ENCODE measurements around the gene STOML2.

DNA sequence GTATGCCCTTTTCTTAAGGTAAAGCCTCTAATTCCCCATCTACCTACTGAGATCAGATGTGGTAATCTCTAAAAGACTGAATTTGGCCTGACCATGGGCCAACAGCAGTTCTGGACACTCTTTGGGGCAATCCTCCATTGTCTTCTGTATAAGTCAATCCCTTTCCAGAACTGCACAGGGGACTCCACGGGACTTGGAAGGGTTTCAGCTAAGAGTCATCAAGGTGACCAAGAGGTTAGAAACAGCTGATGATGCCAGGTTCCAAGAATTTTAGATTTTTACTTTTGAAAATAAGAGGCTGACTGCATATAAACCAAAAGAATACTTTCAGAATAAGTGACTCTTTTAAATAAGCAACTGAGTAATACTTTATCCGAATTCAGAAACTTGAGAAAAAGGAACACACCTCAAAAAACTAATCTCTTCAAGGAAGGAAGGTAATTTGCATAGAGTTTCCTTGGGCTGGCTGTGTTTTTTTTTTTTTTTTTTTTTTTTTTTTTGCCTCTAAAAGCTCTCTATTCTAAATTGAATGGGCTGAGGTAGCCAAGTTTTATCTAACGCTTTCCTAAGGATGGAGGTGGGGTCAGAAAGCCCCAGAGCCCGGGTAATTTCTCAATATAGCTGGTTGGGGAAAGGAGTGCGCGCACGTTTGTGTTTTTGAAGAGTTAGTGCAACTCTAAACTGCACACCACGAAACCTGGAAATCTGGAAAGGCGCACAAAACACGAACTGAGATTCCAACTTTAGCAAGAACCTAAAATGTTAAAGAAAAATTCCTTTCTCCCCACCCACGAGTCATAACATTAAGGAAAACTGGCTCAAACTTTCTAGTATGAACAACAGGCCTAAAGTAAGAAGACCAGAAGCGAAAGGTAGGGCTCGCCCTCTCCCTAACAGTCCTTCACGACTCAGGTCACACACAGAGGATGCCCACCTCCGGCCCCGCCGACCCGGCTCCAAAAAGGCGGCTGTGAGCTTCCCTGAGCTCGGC is 31.8 kb downstream of the STOML2 start:
- TF ChIP-seq, protein P1, sequence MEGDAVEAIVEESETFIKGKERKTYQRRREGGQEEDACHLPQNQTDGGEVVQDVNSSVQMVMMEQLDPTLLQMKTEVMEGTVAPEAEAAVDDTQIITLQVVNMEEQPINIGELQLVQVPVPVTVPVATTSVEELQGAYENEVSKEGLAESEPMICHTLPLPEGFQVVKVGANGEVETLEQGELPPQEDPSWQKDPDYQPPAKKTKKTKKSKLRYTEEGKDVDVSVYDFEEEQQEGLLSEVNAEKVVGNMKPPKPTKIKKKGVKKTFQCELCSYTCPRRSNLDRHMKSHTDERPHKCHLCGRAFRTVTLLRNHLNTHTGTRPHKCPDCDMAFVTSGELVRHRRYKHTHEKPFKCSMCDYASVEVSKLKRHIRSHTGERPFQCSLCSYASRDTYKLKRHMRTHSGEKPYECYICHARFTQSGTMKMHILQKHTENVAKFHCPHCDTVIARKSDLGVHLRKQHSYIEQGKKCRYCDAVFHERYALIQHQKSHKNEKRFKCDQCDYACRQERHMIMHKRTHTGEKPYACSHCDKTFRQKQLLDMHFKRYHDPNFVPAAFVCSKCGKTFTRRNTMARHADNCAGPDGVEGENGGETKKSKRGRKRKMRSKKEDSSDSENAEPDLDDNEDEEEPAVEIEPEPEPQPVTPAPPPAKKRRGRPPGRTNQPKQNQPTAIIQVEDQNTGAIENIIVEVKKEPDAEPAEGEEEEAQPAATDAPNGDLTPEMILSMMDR (IDR thresholded peaks at IDR 0.05): no peak
- TF ChIP-seq POLR2A (IDR thresholded peaks at IDR 0.05): no peak
